ENCODE measurements around the gene ERC1.

Gene ERC1

GRCh38 chr12:1421091-1421846, 430.2 kb downstream of the ERC1 start:
- DNase-seq (ENCODE audit: extremely low read depth, low read depth) = no peak
- TF ChIP-seq CTCF (IDR thresholded peaks at IDR 0.05; ENCODE audit: low read depth, low read length, missing control alignments) = no peak
- no peak overlapping the region for H3K4me3 ChIP-seq (replicated peaks; ENCODE audit: low read depth, low read length)

GRCh38 chr12:1422604-1423315, 431.7 kb downstream of the ERC1 start:
- DNase-seq (ENCODE audit: extremely low read depth, low read depth) = no peak
- no peak overlapping the region for H3K4me3 ChIP-seq (replicated peaks; ENCODE audit: low read depth, low read length)
- no peak for TF ChIP-seq CTCF (IDR thresholded peaks at IDR 0.05; ENCODE audit: low read depth, low read length, missing control alignments)

- DNase-seq (ENCODE audit: extremely low read depth, low read depth) = no peak
- no peak for TF ChIP-seq CTCF (IDR thresholded peaks at IDR 0.05; ENCODE audit: low read depth, low read length, missing control alignments)
Observed at GRCh38 chr12:1424674-1425395, 433.8 kb downstream of the ERC1 start.

GRCh38 chr12:1425396-1425729, 434.3 kb downstream of the ERC1 start:
- H3K4me3 ChIP-seq (replicated peaks; ENCODE audit: low read depth, low read length) = no peak overlapping the region
- no peak for TF ChIP-seq CTCF (IDR thresholded peaks at IDR 0.05; ENCODE audit: low read depth, low read length, missing control alignments)
- DNase-seq (ENCODE audit: extremely low read depth, low read depth) = no peak

More at GRCh38 chr12:1424674-1425395, 433.8 kb downstream of the ERC1 start:
- H3K4me3 ChIP-seq (replicated peaks; ENCODE audit: low read depth, low read length) = no peak overlapping the region

GRCh38 chr12:1428671-1429070, 437.6 kb downstream of the ERC1 start:
- no peak for DNase-seq (ENCODE audit: extremely low read depth, low read depth)
- no peak for TF ChIP-seq CTCF (IDR thresholded peaks at IDR 0.05; ENCODE audit: low read depth, low read length, missing control alignments)
- H3K4me3 ChIP-seq (replicated peaks; ENCODE audit: low read depth, low read length) = no peak overlapping the region

GRCh38 chr12:1429980-1430379, 439.0 kb downstream of the ERC1 start:
- H3K4me3 ChIP-seq (replicated peaks; ENCODE audit: low read depth, low read length) = no peak overlapping the region
- peak; percentile 46 for DNase-seq (ENCODE audit: extremely low read depth, low read depth)
- no peak for TF ChIP-seq CTCF (IDR thresholded peaks at IDR 0.05; ENCODE audit: low read depth, low read length, missing control alignments)

Data from HFF-Myc (cell line).